GM18508 (cell line): Measurements from ENCODE around the gene GSTT4.
"Not testable (repeated sequence)": the region's sequence is repeated elsewhere in the genome, so short reads cannot be mapped to it uniquely, and the experiment has no call there.

Experiments used
- ATAC-seq: cut with Tn5 transposase; IDR thresholded peaks from one replicate; pipeline ENCODE4 v1.9.1; 2021; ENCODE audit warnings: moderate number of reproducible peaks; ENCODE audit not compliant: insufficient read depth, unreplicated experiment

Gene GSTT4

DNA sequence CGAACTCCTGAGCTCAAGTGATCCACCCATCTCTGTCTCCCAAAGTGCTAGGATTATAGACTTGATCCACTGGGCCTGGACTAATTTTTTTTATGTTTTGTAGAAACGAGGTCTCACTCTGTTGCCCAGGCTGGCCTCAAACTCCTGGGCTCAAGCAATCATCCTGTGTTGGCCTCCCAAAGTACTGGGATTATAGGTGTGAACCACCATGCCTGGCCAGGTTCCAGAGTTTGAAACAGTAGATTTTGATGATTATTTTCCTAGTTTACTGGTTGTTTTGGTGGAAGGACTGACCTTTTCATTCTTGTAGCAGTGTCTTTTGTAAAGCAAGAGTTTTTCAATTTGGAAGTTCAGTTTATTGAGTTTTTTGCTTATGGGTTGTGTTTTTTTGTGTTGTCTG is 20.8 kb upstream of the GSTT4 start:
- no peak for ATAC-seq

- no peak for ATAC-seq
These were observed 20.2 kb upstream of the GSTT4 start for GRCh38 chr22:24025475-24025874.

DNA sequence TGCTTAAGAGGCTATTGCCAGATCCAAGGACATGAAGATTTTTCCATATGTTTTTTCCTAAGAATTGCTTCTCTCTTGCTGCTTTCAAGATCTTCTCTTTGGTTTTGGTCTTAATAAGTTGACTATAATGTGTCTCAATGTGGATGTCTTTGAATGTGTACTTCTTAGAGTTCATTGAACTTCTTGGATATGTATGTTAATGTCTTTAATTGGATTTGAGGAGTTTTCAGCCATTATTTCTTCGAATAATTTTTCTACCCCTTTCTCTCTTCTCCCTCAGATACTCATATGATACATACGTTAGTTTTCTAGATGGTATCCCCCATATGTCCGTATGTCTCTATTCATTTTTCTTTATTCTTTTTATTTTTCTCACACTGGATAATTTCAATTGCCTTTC is 19.1 kb upstream of the GSTT4 start:
- ATAC-seq, result no peak

GRCh38 chr22:24023204-24023789 is 18.0 kb upstream of the GSTT4 start:
- ATAC-seq, result no peak

GRCh38 chr22:24021304-24021703 is 16.1 kb upstream of the GSTT4 start:
- ATAC-seq, result no peak

DNA sequence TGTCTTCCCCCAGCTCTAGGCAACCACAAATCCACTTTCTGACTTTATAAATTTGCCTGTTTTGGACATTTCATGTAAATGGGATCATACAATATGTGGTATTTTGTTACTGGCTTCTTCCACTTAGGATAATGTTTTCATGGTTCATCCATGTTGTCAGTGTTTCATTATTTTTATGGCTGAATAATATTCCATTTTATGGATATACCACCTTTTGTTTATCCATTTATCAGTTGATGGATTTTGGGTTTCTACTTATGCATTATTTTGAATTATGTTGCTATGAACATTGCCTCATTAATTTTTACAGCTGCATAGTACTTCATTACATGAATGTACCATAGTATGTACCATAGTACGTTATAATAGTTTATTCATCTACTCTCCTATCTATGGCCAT is 10.9 kb upstream of the GSTT4 start:
- ATAC-seq, result no peak

DNA sequence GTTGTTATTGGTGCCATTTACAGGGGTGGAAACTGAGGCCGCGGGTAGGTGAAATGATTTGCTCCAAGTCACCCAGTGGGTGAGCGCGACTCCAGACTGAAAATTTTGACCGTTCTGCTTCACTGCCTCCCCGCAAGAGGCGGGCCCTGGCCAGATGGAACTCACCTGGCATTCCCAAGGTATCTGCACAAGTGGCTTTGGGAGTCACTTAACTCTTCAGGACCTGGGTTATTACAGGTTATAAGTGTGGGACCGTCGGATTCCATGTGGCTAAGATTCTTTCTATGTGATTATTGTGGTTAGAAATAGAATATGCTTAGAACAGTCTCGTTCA is 6.4 kb upstream of the GSTT4 start:
- ATAC-seq, result no peak

DNA sequence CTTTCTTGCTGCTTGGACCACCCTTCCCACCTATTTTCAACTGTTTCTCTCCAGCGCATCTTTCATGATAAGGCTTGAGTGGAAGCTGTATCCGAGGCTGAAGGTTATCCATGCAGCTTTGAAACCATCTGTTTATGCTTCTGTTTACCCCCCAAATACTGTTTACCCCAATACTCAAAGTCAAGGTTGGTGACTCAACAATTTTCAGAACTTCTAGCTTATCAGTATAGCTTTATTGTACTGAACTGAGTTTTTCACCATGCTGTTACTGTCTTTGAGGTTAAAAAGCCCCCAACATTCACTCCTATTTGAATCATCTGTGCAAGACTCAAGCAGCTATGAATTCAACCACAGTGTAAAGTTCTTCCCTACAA is 4.8 kb upstream of the GSTT4 start:
- ATAC-seq, result no peak

DNA sequence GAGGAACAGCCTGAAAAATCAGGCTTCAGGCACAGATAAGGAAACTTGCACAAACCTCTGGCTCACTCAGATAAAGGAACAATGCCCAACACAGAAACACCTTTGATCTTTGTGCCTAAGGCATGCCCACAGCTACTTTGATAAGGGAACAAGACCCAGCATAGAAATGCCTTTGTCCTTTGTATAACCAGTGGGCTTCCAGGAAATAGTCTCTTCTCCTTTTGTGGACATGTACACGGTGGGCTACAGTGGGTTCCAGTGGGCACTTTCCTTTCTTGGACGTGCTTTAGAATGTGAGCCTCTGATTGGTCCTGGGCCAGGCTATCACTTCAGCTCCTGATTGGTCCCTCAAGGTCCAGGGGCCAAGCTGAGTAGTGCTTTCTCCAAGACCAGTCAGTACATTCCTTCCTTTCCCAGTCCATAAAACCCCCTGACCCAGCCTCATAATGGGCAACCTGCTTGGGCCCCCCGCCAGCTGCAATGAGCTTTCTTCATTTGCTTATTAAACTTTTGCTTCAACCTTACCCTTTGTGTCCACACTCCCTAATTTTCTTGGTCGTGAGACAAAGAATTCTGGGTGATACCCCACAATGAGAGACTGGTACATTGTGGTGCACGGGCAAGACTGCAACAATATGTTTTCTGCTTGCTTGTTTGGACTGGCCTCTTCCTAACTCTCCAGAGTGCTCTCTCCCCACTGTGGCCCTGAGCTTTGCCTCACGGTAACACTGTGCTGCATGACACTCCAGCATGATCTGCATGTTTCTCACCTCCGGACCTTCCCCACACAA is 4.2 kb upstream of the GSTT4 start:
- ATAC-seq, result no peak

GRCh38 chr22:24008381-24009226 is 3.4 kb upstream of the GSTT4 start:
- no peak for ATAC-seq

DNA sequence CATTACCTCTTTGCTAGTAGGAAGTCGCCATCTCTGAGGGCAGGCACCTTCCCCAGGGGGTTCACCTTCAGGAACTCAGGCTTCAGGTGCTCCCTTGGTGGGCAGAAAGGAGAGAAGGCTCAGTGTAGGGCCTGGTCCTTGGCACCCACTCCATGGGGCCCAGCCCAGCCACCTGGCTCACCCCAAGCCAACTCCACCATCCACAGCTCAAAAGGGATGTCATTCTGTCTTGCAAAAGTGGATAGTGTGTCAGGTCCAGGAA is 2.7 kb upstream of the GSTT4 start:
- ATAC-seq, result no peak

GRCh38 chr22:24007253-24008021 is 2.2 kb upstream of the GSTT4 start:
- ATAC-seq, result no peak

DNA sequence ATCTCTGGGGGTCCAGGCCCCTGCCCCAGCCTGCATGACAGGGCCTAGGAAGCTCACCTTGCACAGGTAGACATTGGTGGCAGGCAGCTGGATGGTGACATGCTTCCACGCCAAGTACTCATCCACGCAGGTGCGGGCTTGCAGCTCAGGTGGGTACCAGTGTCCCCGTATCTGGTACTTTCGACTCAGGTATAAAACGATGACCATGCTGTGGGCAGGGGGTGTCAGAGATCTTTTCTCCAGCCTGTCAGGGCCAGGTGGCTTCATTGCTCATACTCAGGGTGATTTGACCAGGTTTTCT is 1.6 kb upstream of the GSTT4 start:
- no peak for ATAC-seq

DNA sequence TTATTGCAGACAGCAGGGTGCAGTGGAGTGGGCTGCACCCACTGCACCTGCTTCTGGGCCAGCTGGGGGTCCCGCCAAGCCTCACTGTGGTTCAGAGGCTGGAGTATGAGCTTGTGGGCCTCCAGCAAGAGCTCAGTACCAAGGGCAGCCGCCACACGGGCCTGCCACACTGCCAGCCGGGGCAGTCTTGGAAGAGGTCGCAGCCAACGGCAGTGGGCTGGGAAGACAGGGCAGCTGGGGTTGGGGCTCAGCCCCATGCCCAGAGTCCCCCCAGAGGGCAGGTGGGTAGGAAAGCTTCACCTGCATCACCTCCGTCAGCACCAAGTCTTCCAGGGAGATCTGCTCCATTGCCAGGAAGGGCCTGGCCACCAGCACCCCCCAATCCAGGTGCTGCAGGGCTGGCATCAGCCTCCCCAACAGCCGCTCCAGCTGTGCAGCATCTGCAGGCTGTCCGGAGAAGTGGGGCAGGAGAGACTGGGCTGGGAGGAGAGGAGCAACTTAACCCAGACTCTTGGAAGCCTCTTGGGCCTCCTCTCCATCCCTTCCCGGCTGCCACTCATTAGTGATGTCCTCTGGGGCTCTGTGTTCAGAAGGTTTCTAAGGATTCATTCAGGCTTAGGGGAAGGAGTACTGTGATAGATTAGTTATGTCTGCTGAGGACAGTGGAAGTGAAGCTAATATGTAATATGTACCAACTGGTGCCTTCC is 1.1 kb upstream of the GSTT4 start:
- ATAC-seq, result no peak

GRCh38 chr22:24003887-24004286 is 1.4 kb downstream of the GSTT4 start:
- ATAC-seq, result no peak

DNA sequence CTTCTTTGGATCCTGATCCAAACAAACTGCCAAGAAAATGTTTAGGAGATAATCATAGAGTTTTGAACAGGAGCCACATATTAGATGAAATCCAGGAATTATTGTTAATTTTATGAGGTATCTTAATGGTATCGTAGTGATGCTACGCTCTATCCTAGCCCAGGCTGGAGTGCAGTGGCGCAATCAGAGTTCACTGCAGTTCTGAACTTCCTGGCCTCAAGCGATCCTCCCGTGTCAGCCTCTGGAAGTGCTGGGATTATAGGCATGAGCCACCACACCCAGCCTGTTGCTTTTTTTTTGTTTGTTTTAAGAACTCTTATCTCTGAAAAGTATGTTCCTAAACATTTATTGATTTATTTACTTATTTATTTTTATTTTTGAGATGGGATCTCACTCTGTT is 2.4 kb downstream of the GSTT4 start:
- no peak for ATAC-seq

- ATAC-seq, result no peak
These were observed 3.0 kb downstream of the GSTT4 start for GRCh38 chr22:24002272-24002671.

GRCh38 chr22:24001314-24001713 is 3.9 kb downstream of the GSTT4 start:
- ATAC-seq, result no peak

GRCh38 chr22:23999779-24000178 is 5.5 kb downstream of the GSTT4 start:
- ATAC-seq, result not testable (repeated sequence)

GRCh38 chr22:23997092-23997491 is 8.2 kb downstream of the GSTT4 start:
- no peak for ATAC-seq
